Neural crest cell (in vitro differentiated cells): ENCODE measurements around the gene CMTR1. TPM values are rescaled to one million over a fixed set of nuclear protein-coding genes. Genes with fewer than 3 reads are reported as not detected.

Source experiments
- DNase-seq: peaks from one replicate; pipeline ENCODE4 v3.0.0; 2021; ENCODE audit warnings: low read depth, mixed read lengths, low spot score
- H3K27ac Mint-ChIP-seq: one replicate; pipeline ENCODE4 v1.8.0; 2021; ENCODE audit warnings: mild to moderate bottlenecking, mixed read lengths; ENCODE audit not compliant: unreplicated experiment
- H3K27me3 Mint-ChIP-seq: 2 replicates; pipeline ENCODE4 v1.8.0; 2021; ENCODE audit warnings: low read depth, mild to moderate bottlenecking, mixed read lengths
- H3K36me3 Mint-ChIP-seq: 2 replicates; pipeline ENCODE4 v1.8.0; 2021; ENCODE audit warnings: low read depth, mild to moderate bottlenecking, mixed read lengths
- H3K4me1 Mint-ChIP-seq: 2 replicates; pipeline ENCODE4 v1.8.0; 2021; ENCODE audit warnings: mixed read lengths
- H3K4me3 Mint-ChIP-seq: one replicate; pipeline ENCODE4 v1.8.0; 2021; ENCODE audit warnings: mild to moderate bottlenecking, mixed read lengths
- H3K9me3 Mint-ChIP-seq: 2 replicates; pipeline ENCODE4 v1.8.0; 2021; ENCODE audit warnings: mixed read lengths
- CTCF ChIP-seq: fragments of 200-600 bp; sonication (generic); conservative IDR thresholded peaks from 2 replicates; pipeline ENCODE4 v1.5.0; 2021; ENCODE audit warnings: antibody characterized with exemption, mild to moderate bottlenecking
- total RNA-seq: library from RNA; stranded (reverse); gene quantifications from 2 replicates; pipeline ENCODE4 v1.2.1, GENCODE V29; 2021

Gene CMTR1
- total RNA-seq, 1 donor from 2014 or later = 51.0 TPM

DNA sequence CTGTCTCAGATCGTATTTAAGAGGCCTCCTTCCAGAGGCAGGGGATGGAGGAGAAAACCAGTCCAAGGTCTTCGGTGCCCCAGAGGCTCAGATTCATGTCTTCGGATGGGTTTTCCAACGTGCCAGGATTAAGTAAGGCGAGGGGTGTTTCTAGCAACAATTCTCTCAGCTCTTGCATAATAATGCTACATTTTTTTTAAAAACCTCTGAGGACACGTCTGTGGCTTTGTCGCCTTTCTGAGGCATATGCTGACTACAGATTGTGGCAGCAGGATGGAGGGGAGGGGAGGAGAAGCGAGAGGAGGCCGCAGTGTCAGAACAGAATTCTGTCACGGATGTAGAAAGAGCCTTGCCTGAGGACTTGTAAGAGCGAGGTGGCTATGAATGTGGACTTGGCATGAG, 84.4 kb downstream of the CMTR1 start:
- no peak overlapping the region for H3K4me3 Mint-ChIP-seq

GRCh38 chr6:37518116-37518515, 85.1 kb downstream of the CMTR1 start:
- no peak overlapping the region for H3K27ac Mint-ChIP-seq
- H3K4me3 Mint-ChIP-seq = no peak overlapping the region
- peaks cover 40% of the 10 kb centered on the region for H3K4me1 Mint-ChIP-seq
- H3K9me3 Mint-ChIP-seq = no peaks in the 10 kb centered on the region
- H3K27me3 Mint-ChIP-seq = peaks cover 14% of the 10 kb centered on the region
- H3K36me3 Mint-ChIP-seq = no peaks in the 10 kb centered on the region
- no peak for DNase-seq
- no peak for TF ChIP-seq CTCF

More for the DNA sequence above, 84.4 kb downstream of the CMTR1 start:
- peaks cover 21% of the 10 kb centered on the region for H3K27me3 Mint-ChIP-seq
- no peak for DNase-seq
- no peak overlapping the region for H3K27ac Mint-ChIP-seq
- no peaks in the 10 kb centered on the region for H3K9me3 Mint-ChIP-seq
- no peaks in the 10 kb centered on the region for H3K36me3 Mint-ChIP-seq
- no peak for TF ChIP-seq CTCF
- H3K4me1 Mint-ChIP-seq = peaks cover 47% of the 10 kb centered on the region

DNA sequence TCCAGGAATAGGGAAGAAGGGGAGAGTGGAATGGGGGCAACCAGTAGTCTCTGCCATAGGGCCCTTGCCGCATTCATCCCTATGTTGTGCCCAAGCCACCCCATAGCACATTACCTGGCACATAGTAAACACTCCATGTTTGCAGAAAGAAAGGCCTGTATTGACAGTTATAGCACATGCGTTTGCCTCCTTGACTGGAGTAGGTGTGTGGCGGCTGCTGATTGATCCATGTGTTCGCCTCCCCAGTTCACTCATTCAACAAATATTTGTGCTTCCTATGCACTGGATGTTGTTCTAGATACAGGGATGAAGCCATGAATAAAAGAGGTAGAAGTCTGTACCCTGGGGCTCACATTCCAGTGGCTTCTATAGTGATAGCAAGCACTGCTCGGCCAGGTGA, 86.4 kb downstream of the CMTR1 start:
- no peaks in the 10 kb centered on the region for H3K9me3 Mint-ChIP-seq
- no peak for DNase-seq
- H3K4me1 Mint-ChIP-seq = peaks cover 29% of the 10 kb centered on the region
- TF ChIP-seq CTCF = no peak
- no peaks in the 10 kb centered on the region for H3K36me3 Mint-ChIP-seq
- H3K27me3 Mint-ChIP-seq = peaks cover 4% of the 10 kb centered on the region
- H3K27ac Mint-ChIP-seq = no peak overlapping the region
- H3K4me3 Mint-ChIP-seq = no peak overlapping the region

DNA sequence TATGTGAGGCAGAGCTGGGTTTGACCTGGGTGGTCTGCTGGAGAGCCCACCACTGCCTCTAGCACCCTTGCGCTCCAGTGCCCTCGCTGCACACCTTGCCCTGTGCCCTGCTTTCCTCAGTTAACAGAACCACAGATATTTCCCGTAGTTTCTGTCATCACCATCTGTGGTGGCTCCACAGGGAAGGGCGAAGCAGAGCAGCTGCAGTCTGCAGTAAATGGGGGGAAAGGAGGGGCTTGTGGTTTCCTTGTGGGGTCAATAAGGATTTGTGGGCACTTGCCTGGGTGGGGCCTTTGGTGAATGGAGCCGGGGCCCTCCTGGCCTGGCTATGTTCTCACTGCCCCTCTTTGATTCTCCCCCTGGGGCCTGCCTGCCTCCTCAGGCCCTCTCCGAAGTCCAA, 87.9 kb downstream of the CMTR1 start:
- no peaks in the 10 kb centered on the region for H3K36me3 Mint-ChIP-seq

DNA sequence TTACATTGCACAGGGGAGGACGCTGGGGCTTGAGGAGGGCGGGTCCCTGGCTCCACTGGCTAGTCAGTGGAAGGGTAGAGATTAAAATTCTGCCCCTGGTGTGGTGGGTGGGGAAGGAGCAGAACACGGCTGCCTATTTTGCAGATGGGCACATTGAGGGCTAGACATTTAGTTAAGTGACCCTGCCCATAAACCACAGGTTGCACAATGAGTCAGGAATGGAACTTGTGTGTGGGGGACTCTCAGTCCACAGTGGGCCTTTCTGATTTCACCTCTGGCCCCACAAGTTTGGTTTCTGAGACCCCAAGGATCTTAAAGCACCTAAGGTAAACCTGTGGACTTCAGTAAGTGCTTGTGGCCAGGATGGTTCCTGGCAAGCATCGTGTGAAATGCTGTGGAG, 88.7 kb downstream of the CMTR1 start:
- no peak overlapping the region for H3K4me3 Mint-ChIP-seq
- H3K27ac Mint-ChIP-seq = no peak overlapping the region
- no peaks in the 10 kb centered on the region for H3K36me3 Mint-ChIP-seq
- H3K4me1 Mint-ChIP-seq = peaks cover 10% of the 10 kb centered on the region
- H3K27me3 Mint-ChIP-seq = peaks cover 16% of the 10 kb centered on the region
- TF ChIP-seq CTCF = no peak
- no peaks in the 10 kb centered on the region for H3K9me3 Mint-ChIP-seq
- no peak for DNase-seq

More for the DNA sequence above, 87.9 kb downstream of the CMTR1 start:
- Mint-ChIP-seq H3K27me3 (peaks cover 12% of the 10 kb centered on the region), H3K4me3 (no peak overlapping the region), H3K27ac (no peak overlapping the region), H3K4me1 (peaks cover 18% of the 10 kb centered on the region), H3K9me3 (no peaks in the 10 kb centered on the region)
- no peak for DNase-seq
- TF ChIP-seq CTCF = no peak

DNA sequence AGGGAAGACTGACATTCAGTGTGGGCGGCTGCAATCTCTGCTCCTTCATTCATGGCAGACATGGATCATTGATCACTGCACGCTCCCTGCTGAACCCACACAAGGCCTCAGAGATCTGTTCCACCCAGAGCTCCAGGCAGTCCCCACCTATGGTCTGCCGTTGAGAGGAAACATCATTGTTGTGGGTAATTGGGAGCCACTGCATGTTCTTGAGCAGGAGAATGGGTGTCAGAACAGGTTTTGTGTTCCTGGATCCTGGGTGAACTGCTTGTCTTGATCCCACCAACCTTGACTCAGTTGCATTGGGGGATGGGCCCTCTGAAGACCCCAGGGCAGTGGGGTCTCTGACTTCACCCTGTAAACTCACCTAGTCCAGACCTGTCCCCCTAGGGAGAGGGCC, 89.8 kb downstream of the CMTR1 start:
- H3K4me3 Mint-ChIP-seq = no peak overlapping the region
- no peak overlapping the region for H3K27ac Mint-ChIP-seq
- no peaks in the 10 kb centered on the region for H3K4me1 Mint-ChIP-seq
- no peak for TF ChIP-seq CTCF
- peaks cover 24% of the 10 kb centered on the region for H3K27me3 Mint-ChIP-seq
- H3K36me3 Mint-ChIP-seq = no peaks in the 10 kb centered on the region
- H3K9me3 Mint-ChIP-seq = no peaks in the 10 kb centered on the region
- DNase-seq = no peak
